DLD1 (cell line): Measurements from ENCODE around the gene JPH2.

ENCODE experiments used
- in situ Hi-C: cut with HindIII; loops from 2 replicates; pipeline ENCODE4 v1.10.0; 2017; ENCODE audit warnings: low sequenced_read_pairs

JPH2 gene

DNA sequence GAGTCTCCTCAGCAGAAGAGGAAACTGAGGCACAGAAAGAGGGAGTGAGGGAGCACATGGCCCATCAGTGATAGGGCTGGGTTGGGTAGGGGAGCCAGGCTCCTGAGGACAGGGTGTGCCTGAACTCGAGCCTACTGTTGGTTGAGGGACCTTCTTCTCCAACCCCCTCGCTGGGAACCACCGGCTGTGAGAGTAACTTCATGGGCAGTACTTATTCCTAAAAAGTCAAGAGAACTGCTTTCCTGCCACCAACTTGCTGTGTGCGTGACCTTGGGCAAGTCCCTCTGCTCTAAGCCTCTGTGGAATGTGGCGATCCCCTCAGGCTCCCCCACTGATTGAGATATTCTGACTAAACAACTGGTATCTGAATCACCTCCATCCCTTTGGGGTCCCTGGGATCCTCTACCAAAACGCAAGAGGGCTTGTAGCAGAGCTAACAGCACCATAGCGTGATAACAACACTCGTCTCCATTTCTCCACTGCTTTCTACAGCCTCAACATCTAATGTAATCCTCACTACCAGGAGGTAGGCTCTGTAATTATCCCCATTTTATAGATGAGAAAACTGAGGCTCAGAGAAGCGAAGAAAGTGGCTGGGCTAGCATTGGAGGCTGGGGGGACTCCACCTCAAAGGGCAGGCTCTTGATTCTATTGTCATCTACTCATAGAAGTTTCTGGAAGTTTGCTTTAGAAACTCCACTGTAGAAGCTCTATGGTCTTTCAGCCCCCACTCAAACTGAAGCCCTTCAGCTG lies 76.0 kb downstream of the JPH2 start:
- in situ Hi-C loops: no loop called here

DNA sequence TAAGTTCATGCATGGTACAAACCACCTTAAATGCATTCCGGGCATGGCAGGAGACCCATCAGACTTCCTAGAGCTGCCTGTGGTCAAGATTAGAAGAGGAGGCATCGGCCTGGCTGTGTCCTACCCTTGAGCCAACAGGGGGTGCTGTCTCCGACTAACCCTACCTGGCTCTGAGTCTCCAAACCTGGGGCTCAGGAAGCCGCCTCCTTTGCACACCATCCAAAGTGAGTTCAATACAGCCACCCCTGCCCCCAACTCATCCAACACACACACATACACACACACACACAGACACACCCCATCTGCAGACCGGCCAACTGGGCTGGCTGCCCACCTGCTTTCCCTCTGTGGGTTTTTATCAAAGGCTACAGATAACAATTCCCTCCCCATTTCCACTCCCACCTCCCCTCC lies 77.0 kb downstream of the JPH2 start:
- in situ Hi-C loops: no loop called here

DNA sequence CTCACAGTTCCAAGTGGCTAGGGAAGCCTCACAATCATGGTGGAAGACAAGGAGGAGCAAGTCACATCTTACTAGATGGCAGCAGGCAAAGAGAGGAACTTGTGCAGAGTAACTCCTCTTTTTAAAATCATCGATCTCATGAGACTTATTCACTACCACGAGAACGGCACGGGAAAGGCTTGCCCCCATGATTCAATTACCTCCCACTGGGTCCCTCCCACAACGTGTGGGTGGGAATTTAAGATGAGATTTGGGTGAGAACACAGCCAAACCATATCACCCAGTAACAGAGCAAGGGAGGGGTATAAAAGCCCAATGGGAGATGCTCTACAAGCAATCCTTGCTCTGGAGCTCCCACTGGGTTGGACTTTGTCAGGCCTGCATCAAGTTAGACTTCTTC lies 80.4 kb downstream of the JPH2 start:
- in situ Hi-C loops: no loop called here

DNA sequence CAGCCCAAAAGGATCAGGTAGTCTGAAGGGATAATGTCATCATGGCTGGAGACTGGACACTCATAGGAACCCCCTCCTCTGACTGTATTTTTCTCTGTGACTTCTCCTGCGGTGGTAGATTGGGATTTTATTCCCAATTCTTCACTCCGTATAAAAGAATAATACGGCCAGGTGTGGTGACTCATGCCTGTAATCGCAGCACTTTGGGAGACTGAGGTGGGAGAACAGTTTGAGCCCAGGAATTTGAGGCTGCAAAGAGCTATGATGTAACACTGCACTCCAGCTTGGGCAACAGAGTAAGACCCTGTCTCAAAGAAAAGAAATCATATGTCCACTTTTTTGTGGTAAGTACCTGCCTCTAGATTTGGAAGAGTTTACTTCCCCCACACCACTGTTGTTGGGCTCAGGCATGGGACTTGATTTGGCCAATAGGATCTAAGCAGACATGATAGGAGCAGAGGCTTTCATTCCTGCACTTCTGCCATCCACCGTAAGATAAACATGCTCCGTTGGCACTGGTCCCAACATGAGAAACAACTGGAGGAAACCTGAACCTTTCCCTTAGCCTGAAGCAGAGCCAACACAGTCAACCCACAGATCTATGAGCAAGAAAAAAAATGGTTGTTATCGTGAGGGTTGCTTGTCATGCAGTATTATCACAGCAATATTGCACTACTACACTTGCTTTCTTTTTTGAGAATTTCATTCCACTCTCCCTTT lies 82.0 kb downstream of the JPH2 start:
- in situ Hi-C loops: no loop called here

DNA sequence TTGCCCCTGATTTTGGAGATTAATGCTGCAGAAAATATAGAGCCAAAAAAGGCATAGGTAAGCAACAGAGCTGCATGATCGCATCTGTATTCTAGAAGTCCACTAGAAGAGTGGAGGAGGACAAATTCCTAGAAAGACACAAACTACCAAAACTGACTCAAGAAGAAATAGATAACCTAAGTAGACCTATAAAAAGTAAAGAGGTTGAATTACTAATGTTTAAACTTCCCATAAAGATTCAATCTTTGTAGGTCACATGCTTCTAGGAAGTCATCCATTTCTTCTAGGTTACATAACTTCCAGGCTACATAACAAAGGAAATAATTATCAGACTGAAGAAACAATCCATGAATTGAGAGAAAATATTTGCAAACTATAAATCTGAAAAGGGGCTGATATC lies 84.4 kb downstream of the JPH2 start:
- in situ Hi-C loops: no loop called here

DNA sequence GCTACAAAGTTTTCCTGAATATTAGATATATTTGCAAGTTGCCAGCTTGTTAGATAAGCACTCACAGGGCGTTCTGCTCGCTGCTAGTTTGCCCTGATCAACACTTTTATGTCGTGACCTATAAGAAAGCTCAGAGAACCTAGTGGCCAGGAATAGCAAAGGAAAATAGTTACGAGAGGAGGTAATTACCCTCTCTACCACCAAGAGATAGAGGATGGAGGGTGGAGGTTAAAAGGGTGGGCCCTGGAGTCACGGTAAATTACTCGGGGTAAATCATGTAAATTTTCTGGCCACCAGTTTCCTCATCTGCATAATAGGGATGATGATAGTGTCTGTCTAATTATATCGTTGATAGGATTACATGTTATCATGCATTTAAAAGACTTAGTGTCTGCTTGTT lies 87.2 kb downstream of the JPH2 start:
- in situ Hi-C loops: loop anchor here (25.0 kb wide), 1 partner anchor 338 kb away; no protein-coding TSS in a partner anchor

DNA sequence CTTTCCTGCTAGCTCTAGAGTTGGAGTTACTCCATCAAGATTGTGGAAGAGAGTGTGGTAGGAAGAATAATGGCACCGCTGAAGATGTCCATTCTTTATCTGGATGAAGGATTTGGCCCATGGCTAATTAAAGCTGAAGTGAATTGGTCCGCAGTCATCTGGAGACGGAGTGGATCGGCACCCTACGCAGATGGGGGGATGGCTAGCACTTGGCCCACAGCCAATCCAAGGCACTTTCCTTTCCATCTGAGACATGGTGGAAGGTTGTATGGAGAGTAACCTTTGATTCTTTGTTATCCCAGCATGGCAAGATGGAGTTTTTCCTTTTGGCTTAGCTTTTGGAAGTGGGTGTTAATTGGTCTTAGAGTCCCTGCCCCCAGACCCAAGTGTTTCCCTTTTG lies 88.3 kb downstream of the JPH2 start:
- in situ Hi-C loops: loop anchor here (25.0 kb wide), 1 partner anchor 336 kb away; no protein-coding TSS in a partner anchor

DNA sequence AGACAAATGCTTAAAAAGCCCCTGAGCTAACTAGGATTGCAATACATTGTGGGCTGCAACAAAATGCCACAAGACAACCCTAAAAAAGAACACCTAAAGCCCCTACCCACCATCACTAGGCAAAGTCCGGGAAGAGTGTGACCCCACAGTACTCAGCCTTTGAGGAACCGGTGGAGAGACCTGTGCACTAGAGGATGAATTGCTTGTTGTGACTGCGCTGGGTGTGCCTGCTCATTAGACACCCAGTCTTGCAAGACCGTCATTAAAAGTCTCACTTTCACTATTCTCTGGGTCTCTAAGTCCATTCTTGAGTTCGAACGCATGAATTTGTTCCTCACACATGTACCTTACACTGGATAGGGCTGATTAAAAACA lies 88.7 kb downstream of the JPH2 start:
- in situ Hi-C loops: loop anchor here (25.0 kb wide), 1 partner anchor 336 kb away; no protein-coding TSS in a partner anchor

DNA sequence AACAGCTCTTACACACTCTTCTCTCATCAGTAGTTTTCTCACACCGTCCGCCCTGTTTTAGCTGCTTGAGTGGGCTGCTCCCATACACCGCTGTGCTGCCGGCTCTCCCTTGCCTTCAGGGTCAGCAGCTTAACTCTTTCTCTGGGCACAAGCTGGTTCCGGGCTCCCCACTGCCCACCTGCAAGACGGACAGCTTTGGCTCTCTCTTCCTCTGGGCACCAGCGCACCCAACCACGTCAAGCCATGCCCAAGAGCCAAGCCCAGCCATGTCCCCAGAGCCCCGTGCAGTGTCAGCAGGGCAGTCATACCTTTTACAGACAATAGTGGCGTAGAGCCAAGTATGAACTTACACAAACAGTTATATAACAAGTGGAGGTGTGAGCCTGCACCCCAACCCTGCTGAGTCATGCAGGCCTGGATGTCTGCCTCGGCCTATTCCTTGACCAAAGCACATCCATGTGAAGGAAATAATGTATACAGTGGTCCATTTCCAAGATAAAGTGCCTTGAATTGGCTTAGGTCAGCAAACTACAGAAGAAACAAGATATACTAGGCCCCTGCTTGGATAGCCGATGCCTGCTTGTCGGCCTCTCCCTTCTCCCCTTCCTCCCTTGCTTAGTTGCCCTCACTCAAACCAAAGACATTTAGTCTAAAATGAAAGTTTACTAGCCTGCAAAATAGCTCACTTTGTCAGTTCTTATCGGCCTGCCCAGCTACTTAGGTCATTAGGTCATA lies 89.3 kb downstream of the JPH2 start:
- in situ Hi-C loops: loop anchor here (25.0 kb wide), 1 partner anchor 335 kb away; no protein-coding TSS in a partner anchor

DNA sequence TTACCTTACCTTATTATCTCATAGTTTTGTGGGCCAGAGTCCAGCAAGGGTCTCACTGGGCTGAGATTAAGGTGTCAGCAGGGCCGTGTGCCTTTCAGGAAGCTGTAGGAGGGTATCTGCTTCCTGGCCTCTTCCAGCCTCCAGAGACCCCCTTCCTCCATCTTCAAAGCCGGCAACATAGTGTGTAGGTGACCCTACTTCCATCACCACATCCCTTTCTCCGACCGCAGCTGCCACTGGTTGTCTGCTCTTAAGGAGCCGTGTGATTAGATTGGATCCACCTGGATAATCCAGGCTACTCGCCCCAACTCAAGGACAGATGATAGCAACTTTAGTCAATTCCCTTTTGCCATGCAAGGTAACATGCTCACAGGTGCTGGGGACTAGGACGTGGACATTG lies 91.2 kb downstream of the JPH2 start:
- in situ Hi-C loops: loop anchor here (25.0 kb wide), 1 partner anchor 334 kb away; no protein-coding TSS in a partner anchor

DNA sequence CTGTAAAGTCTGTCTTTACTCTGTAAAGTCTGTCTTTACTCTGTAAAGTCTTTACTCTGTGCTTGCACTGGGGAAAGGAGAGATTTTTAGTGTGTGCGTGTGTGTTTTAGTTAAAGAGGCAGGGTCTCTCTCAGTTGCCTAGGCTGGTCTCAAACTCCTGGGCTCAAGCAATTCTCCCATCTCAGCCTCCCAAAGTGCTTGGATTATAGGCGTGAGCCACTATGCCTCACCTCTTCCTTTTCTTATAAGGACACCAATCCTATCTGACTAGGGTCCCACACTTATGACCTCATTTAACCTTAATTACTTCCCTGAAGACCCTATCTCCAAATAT lies 93.8 kb downstream of the JPH2 start:
- in situ Hi-C loops: loop anchor here (25.0 kb wide), 1 partner anchor 331 kb away; no protein-coding TSS in a partner anchor

DNA sequence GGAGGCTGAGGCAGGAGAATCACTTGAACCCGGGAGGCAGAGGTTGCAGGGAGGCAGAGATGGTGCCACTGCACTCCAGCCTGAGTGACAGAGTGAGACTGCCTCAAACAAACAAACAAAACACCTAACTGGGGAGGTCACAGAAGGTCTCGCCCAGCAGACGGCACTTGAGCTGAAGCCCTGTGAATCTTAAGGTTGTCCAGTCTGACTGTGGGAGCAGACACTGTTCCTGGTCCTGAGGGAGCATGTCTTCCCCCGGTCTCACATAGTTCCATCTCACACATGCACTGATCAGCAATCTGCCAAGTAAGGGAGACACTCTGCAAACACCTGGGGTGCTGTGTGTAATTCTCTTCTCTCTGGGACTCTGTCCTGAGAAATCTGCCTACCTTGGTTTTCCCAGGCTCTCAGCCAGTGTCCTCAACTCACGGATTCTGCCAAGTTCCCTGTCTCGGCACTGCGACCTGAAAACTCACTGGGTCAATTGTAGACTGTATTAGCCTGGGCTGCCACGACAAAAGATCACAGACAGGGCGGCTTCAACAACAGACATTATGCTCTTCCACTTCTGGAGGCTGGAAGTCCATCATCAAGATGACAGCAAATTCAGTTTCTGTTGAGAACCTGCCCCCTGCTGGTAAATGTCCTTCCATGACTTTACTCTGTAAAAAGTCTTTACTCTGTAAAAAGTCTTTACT lies 94.3 kb downstream of the JPH2 start:
- in situ Hi-C loops: loop anchor here (25.0 kb wide), 1 partner anchor 330 kb away; no protein-coding TSS in a partner anchor

DNA sequence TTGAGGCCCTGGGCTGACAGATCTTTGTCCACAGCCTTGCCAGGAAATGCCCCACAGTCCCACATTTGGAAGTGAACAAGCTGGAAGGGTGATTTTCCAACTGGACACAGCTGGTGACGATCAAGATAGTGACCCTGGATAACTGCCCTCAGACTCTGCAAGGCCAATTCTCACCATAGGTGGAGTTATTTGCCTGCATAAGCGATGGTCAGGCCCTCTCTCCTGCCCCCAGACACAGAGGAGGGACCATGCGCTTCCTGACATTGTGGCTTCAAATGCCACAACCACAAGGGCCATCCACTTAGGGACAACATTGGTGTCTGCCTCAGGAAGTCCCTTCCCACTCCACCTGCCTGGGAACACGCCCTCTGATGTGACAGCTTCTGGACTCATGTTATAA lies 96.0 kb downstream of the JPH2 start:
- in situ Hi-C loops: loop anchor here (25.0 kb wide), 1 partner anchor 329 kb away; no protein-coding TSS in a partner anchor

DNA sequence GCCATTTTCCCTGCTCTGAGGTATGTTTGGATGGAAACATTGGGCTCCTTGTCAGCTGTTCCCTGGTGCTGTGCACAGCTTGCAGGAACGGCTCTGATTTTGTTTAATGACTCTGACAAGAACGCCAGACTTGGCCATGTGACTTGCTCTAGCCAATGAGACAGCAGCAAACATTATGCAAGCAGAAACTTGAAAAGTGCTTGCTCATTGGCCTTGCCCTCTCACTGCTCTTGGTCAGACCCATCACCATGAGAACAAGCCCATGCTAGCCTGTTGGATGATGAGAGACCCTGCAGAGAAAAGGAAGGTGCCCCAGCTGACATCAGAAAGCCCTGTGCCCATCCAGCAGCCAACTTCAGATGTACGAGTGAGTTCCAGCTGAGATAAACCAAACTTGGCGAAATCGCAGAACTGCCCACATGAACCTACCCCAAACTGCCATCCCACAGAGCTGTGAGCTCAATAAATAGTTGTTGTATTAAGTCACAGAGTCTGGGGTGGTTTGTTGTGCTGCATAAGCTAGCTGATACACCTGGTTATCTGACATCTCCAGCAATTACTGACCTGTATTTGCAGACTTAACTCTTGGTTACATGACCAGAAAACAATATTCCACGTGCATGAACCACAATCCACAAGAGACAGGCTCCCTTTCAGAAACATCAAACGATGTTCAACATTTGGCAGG lies 96.9 kb downstream of the JPH2 start:
- in situ Hi-C loops: loop anchor here (25.0 kb wide), 1 partner anchor 328 kb away; no protein-coding TSS in a partner anchor

DNA sequence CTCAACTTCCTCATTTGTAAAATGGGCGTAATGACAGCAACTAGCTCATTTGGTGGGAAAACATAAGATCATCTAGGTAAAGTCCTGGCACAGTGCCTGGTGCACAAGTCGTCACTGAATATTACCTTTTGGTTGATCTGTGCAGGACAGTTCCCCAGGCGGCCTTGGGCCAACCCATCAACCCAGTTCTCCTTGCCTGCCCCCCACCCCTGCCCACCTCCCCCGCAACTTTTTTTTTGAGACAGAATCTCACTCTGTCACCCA lies 99.2 kb downstream of the JPH2 start:
- in situ Hi-C loops: loop anchor here (25.0 kb wide), 1 partner anchor 325 kb away; no protein-coding TSS in a partner anchor

DNA sequence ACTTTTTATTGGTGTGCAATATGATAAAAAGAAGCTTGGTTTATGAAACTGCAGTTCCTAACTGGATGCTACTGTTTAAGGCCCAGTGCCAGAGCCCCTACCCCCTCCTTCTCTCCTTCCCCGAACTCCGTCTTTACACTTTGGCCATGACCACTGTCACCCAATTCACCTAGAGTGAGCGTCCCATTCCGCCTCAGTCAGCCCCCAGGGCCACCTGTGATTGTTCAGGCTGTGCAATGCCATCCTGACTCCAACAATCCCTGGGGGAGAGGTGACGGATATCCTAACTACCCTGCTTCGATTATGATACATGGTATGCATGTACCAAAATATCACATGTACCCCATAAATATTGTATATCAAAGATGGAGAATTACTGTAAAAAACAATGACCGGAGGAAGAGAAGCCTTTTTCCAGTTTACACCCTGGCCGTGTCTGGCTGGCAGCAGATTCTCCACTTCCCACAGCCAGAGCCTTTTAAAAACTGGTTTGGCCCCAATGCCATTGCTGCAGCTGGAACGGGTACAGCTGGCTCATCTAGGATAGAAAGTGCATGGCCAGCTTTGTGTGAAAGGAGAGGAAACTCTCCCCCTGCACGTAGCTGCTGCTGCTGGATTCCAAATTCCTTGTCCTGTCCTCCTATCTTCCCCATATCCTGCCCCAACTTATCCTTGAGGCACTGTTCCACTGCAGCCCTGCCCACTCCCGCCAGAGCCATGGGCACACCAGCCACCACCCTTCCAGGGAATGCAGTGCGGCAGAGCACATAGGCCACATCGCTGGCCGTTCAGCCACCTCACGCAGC lies 99.7 kb downstream of the JPH2 start:
- in situ Hi-C loops: loop anchor here (25.0 kb wide), 1 partner anchor 325 kb away; no protein-coding TSS in a partner anchor

DNA sequence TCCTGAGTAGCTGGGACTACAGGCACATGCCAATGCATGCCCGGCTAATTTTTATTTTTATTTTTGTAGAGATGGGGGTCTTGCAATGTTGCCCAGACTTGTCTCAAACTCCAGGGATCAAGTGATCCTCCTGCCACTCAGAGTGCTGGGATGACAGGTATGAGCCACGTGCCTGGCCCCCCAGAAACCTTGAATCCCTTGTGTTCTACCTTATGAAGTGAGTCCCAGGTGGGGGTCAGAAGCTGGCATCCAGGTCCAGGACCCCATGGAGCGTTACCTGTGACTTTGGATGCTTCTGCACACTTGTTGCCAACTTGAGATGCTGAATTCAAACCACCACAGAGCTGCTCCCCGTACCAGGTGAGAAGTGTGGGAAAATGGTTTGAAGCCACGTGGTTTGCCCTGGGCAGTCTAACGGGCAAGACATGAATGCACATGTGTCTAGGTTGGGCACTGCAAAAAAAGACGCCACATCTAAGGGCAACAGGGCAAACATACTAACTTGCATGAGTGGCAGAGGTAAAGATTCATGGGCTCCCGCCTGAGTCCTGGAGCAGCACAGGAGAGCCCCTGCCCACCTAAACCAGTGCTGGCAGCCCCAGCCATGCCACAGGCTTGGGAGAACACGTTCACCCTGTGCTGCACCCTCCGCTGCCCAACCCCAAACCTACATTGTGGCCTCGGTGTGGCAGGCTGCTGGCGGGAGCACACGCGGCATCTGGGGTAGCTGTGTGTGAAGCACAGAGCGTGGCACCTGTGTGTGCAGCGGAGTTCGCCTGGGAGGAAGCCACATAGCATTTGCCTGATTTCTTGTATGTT lies 101.2 kb downstream of the JPH2 start:
- in situ Hi-C loops: loop anchor here (25.0 kb wide), 1 partner anchor 324 kb away; no protein-coding TSS in a partner anchor

DNA sequence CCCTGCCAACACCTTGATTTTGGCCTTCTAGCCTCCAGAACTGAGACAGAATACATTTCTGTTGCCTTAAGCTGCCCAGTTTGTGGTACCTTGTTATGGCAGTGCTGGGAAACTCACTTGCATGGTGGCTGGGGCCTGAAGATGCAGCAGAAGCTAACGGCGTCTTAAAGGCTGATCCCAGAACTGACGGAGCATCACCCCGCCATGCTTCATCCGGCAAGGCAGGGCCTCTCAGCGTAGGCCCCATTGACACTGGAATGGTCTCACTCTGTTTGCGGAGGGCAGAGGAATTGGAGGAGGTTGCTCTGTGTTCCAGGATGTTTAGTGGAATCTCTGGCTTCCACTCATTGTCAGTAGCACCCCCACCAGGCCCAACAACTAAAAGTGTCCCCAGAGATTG lies 102.1 kb downstream of the JPH2 start:
- in situ Hi-C loops: loop anchor here (25.0 kb wide), 1 partner anchor 323 kb away; no protein-coding TSS in a partner anchor
